GM23338 (cell line): Measurements from ENCODE around the gene TM9SF2. TPM values are rescaled to one million over a fixed set of nuclear protein-coding genes. Genes with fewer than 3 reads are reported as not detected.

Experiments used
- ATAC-seq: fragments of 200-7000 bp; cut with Tn5 transposase; 3 replicates; pipeline ENCODE4 v1.9.1; 2020
- DNase-seq: peaks from one replicate; pipeline ENCODE4 v3.0.0-alpha.2; 2015; ENCODE audit warnings: low spot score
- H2AFZ ChIP-seq: fragments of 200-600 bp; sonication (generic); 2 replicates; pipeline ENCODE4 v1.8.0; 2016; ENCODE audit warnings: antibody characterized with exemption, mild to moderate bottlenecking, moderate library complexity
- H3F3A ChIP-seq: fragments of 200-600 bp; sonication (generic); replicated peaks from 2 replicates; pipeline ENCODE4 v1.8.0; 2017; ENCODE audit warnings: antibody characterized with exemption, mixed run types, low read depth
- H3K27ac ChIP-seq: fragments of 200-600 bp; sonication (generic); 2 replicates; pipeline ENCODE4 v1.6.1; 2016; ENCODE audit warnings: low read depth
- H3K27me3 ChIP-seq: fragments of 200-600 bp; sonication (generic); 2 replicates; pipeline ENCODE4 v1.8.0; 2016; ENCODE audit warnings: mild to moderate bottlenecking, mixed run types, moderate library complexity; ENCODE audit not compliant: insufficient read depth
- H3K36me3 ChIP-seq: fragments of 200-600 bp; sonication (generic); 2 replicates; pipeline ENCODE4 v1.8.0; 2016; ENCODE audit warnings: mild to moderate bottlenecking; ENCODE audit not compliant: insufficient read depth
- H3K4me1 ChIP-seq: fragments of 200-600 bp; sonication (generic); 2 replicates; pipeline ENCODE4 v1.8.0; 2016; ENCODE audit warnings: mild to moderate bottlenecking, moderate library complexity; ENCODE audit not compliant: insufficient read depth
- H3K4me2 ChIP-seq: fragments of 200-600 bp; sonication (generic); 2 replicates; pipeline ENCODE4 v1.7.1; 2017; ENCODE audit warnings: mixed run types
- H3K4me3 ChIP-seq: fragments of 200-600 bp; sonication (generic); 2 replicates; pipeline ENCODE4 v1.6.1; 2016; ENCODE audit warnings: mixed run types
- H3K79me2 ChIP-seq: fragments of 200-600 bp; sonication (generic); replicated peaks from 2 replicates; pipeline ENCODE4 v1.8.0; 2017; ENCODE audit warnings: mild to moderate bottlenecking; ENCODE audit not compliant: insufficient read depth
- H3K9me2 ChIP-seq: fragments of 200-600 bp; sonication (generic); 2 replicates; pipeline ENCODE4 v1.8.0; 2017; ENCODE audit not compliant: insufficient read depth
- H4K20me1 ChIP-seq: fragments of 200-600 bp; sonication (generic); replicated peaks from 2 replicates; pipeline ENCODE4 v1.8.0; 2017; ENCODE audit warnings: mild to moderate bottlenecking; ENCODE audit not compliant: insufficient read depth
- H3K27ac Mint-ChIP-seq: 2 replicates; pipeline ENCODE4 v1.8.0; 2020; ENCODE audit warnings: inconsistent platforms, mild to moderate bottlenecking, moderate library complexity, mixed read lengths
- H3K27me3 Mint-ChIP-seq: 3 replicates; pipeline ENCODE4 v1.8.0; 2022; ENCODE audit warnings: low read depth, mild to moderate bottlenecking, moderate library complexity, mixed read lengths, inconsistent platforms; ENCODE audit not compliant: insufficient read depth, poor library complexity
- H3K36me3 Mint-ChIP-seq: 3 replicates; pipeline ENCODE4 v1.8.0; 2021; ENCODE audit warnings: low read depth, mild to moderate bottlenecking, inconsistent platforms, moderate library complexity, mixed read lengths
- H3K4me1 Mint-ChIP-seq: 3 replicates; pipeline ENCODE4 v1.8.0; 2020; ENCODE audit warnings: mild to moderate bottlenecking, inconsistent platforms, mixed read lengths
- H3K4me3 Mint-ChIP-seq: 3 replicates; pipeline ENCODE4 v1.8.0; 2021; ENCODE audit warnings: moderate library complexity, mild to moderate bottlenecking, inconsistent platforms, mixed read lengths
- H3K9me3 Mint-ChIP-seq: 3 replicates; pipeline ENCODE4 v1.8.0; 2020; ENCODE audit warnings: moderate library complexity, mild to moderate bottlenecking, inconsistent platforms, mixed read lengths
- EZH2 ChIP-seq: fragments of 200-600 bp; sonication (generic); IDR thresholded peaks from one replicate; pipeline ENCODE4 v1.8.0; 2017; ENCODE audit warnings: antibody characterized with exemption, mild to moderate bottlenecking, low read depth; ENCODE audit not compliant: unreplicated experiment
- EZH2phosphoT487 ChIP-seq: fragments of 200-600 bp; sonication (generic); IDR thresholded peaks from one replicate; pipeline ENCODE4 v1.8.1; 2018; ENCODE audit warnings: antibody characterized with exemption; ENCODE audit not compliant: unreplicated experiment
- JUNB ChIP-seq: IDR thresholded peaks from one replicate; pipeline ENCODE4 v1.6.1; 2016; ENCODE audit warnings: antibody characterized with exemption; ENCODE audit not compliant: unreplicated experiment
- REST ChIP-seq: IDR thresholded peaks from one replicate; pipeline ENCODE4 v1.6.1; 2018; ENCODE audit warnings: antibody characterized with exemption; ENCODE audit not compliant: unreplicated experiment
- ZNF114 ChIP-seq: fragments of 250-450 bp; sonication (Bioruptor Pico); IDR thresholded peaks from 2 replicates; pipeline ENCODE4 v1.5.0; 2020; ENCODE audit warnings: mild to moderate bottlenecking, moderate library complexity
- ZNF331 ChIP-seq: fragments of 250-450 bp; sonication (Bioruptor Pico); IDR thresholded peaks from 2 replicates; pipeline ENCODE4 v1.5.0; 2020; ENCODE audit warnings: low read depth, mild to moderate bottlenecking, moderate library complexity
- polyA plus RNA-seq: library from polyadenylated mRNA; unstranded; fragments of >200 nt; fragmentation: Nextera tagmentation; extraction: Ambion mirVana; gene quantifications from 2 replicates; pipeline ENCODE4 v1.2.1, GENCODE V29; 2016
- total RNA-seq: library from RNA; depleted of rRNA; stranded (reverse); fragments of >200 nt; shearing (Covaris generic); gene quantifications from 2 replicates; pipeline ENCODE4 v1.2.3, GENCODE V29; 2014
- TF ChIP-seq, protein P1 (sequence below), 2 experiments: fragments of 200-600 bp in 1 of 2; sonication (generic) in 1 of 2; conservative IDR thresholded peaks; 2 replicates each; pipeline versions ENCODE4 v1.5.1 to v1.6.1; 2016 to 2017; ENCODE audit warnings: antibody characterized with exemption in 2 of 2, low read depth in 2 of 2, mild to moderate bottlenecking in 2 of 2, moderate library complexity in 1 of 2
- TF ChIP-seq, protein P2 (sequence below): fragments of 250-450 bp; sonication (Bioruptor Pico); IDR thresholded peaks from 2 replicates; pipeline ENCODE4 v1.5.0; 2020; ENCODE audit warnings: mild to moderate bottlenecking, moderate library complexity

TM9SF2 gene
- total and polyA plus RNA-seq, 2 experiments from 2014 or later, result 50.5 to 115 TPM

DNA sequence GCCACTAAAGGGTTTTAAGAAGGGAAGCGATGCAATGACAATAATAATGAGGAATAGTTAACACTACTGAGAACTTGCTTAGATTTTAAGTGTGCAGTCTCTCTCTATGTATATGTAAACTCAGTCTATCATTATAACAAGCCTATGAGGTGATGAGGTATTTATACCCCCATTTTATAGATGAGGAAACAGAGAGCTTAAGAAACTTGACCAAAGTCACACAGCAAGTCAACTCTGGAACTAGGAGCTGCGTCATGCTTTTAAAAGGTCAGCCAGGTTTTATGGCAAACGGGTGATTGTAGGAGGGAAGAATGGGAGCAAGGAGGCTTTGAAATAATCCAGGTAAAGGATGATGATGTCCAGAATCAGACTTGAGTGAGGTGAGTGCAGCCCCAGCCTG, 103.4 kb downstream of the TM9SF2 start:
- H3F3A ChIP-seq, result peaks cover 10% of the 10 kb centered on the region
- ATAC-seq (no peak), DNase-seq (no peak)
- Mint-ChIP-seq H3K27ac (no peak overlapping the region), H3K27me3 (no peaks in the 10 kb centered on the region), H3K36me3 (peaks cover 10% of the 10 kb centered on the region; the same call in 2 of the 3 replicates), H3K9me3 (no peaks in the 10 kb centered on the region; the same call in 2 of the 3 replicates), H3K4me3 (no peak overlapping the region), H3K4me1 (peaks cover 26% of the 10 kb centered on the region)
- no peaks in the 10 kb centered on the region for H4K20me1 ChIP-seq
- TF ChIP-seq EZH2phosphoT487, result no peak
- H3K27ac ChIP-seq, result no peak overlapping the region
- H3K9me2 ChIP-seq, result no peaks in the 10 kb centered on the region
- H3K36me3 ChIP-seq, result no peaks in the 10 kb centered on the region
- no peaks in the 10 kb centered on the region for H3K27me3 ChIP-seq
- no peak overlapping the region for H3K4me2 ChIP-seq
- no peak overlapping the region for H3K4me3 ChIP-seq
- H2AFZ ChIP-seq, result no peak overlapping the region
- no peaks in the 10 kb centered on the region for H3K79me2 ChIP-seq
- peaks cover 17% of the 10 kb centered on the region for H3K4me1 ChIP-seq

DNA sequence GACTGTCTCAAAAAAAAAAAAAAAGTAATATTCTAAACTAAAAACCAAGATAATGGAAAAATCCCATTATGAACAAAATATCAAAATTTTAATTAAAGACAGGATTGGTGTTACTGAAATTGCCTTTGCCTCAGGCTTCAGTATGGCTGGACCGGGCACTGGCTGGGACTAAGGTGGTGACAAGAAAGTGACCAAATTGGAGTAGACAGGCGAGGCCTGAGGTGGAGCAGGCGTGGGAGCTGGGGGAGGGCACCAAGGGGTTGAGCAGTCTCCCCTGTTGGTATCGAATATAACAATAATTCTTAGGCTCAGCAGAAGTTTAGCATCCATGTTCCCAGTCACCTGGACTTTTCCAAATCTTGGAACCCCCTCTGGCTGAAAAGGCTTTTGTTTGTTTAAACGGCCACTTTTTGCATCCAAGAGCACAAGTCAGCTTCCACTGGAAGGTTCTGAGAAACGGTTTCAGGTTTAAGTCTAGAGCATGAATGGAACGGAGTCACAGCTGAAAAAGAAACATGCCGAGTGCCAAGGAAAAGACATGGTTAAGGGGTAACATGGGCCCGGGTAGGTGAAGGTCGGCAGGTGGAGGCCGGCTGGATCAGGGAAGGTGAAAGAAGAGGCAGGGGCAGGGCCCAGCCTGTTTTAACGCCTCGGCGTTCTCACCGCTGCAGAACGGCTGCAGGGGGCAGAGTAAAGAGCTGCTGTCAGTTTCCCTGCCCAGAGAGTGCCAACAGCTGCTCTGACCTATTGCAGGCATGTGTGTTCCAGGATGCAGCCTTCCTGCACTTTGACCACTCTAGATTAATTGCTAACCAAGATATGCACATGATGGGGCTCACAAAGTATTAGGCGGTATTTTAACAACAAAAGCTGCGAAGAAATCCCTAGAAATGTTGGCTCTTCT, 104.4 kb downstream of the TM9SF2 start:
- H3K27me3 Mint-ChIP-seq, result no peaks in the 10 kb centered on the region
- H3K27ac ChIP-seq, result no peak overlapping the region
- ATAC-seq (peak; percentile 81), DNase-seq (peak; percentile 75)
- H3K27me3 ChIP-seq, result no peaks in the 10 kb centered on the region
- H3K27ac Mint-ChIP-seq, result no peak overlapping the region
- peak overlapping the region; percentile 69 for H3K4me3 ChIP-seq
- no peaks in the 10 kb centered on the region for H3K36me3 ChIP-seq
- peaks cover 14% of the 10 kb centered on the region for H3K4me1 ChIP-seq
- H3K36me3 Mint-ChIP-seq, result peaks cover 13% of the 10 kb centered on the region; the same call in 2 of the 3 replicates
- no peaks in the 10 kb centered on the region for H4K20me1 ChIP-seq
- peaks cover 21% of the 10 kb centered on the region for H3K4me1 Mint-ChIP-seq
- TF ChIP-seq REST (no peak), ZNF331 (CRISPR knock-in tag) (peak; percentile 18; the same call in 1 of the 2 replicates), EZH2phosphoT487 (no peak), EZH2 (no peak), ZNF114 (CRISPR knock-in tag) (no peak), JUNB (no peak)
- TF ChIP-seq, protein P1, sequence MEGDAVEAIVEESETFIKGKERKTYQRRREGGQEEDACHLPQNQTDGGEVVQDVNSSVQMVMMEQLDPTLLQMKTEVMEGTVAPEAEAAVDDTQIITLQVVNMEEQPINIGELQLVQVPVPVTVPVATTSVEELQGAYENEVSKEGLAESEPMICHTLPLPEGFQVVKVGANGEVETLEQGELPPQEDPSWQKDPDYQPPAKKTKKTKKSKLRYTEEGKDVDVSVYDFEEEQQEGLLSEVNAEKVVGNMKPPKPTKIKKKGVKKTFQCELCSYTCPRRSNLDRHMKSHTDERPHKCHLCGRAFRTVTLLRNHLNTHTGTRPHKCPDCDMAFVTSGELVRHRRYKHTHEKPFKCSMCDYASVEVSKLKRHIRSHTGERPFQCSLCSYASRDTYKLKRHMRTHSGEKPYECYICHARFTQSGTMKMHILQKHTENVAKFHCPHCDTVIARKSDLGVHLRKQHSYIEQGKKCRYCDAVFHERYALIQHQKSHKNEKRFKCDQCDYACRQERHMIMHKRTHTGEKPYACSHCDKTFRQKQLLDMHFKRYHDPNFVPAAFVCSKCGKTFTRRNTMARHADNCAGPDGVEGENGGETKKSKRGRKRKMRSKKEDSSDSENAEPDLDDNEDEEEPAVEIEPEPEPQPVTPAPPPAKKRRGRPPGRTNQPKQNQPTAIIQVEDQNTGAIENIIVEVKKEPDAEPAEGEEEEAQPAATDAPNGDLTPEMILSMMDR (conservative IDR thresholded peaks at IDR 0.05; ENCODE audit: low read depth in 2 of 2), result peak; percentile 29 to 47; a peak in 3 of 4 replicates
- TF ChIP-seq, protein P2, sequence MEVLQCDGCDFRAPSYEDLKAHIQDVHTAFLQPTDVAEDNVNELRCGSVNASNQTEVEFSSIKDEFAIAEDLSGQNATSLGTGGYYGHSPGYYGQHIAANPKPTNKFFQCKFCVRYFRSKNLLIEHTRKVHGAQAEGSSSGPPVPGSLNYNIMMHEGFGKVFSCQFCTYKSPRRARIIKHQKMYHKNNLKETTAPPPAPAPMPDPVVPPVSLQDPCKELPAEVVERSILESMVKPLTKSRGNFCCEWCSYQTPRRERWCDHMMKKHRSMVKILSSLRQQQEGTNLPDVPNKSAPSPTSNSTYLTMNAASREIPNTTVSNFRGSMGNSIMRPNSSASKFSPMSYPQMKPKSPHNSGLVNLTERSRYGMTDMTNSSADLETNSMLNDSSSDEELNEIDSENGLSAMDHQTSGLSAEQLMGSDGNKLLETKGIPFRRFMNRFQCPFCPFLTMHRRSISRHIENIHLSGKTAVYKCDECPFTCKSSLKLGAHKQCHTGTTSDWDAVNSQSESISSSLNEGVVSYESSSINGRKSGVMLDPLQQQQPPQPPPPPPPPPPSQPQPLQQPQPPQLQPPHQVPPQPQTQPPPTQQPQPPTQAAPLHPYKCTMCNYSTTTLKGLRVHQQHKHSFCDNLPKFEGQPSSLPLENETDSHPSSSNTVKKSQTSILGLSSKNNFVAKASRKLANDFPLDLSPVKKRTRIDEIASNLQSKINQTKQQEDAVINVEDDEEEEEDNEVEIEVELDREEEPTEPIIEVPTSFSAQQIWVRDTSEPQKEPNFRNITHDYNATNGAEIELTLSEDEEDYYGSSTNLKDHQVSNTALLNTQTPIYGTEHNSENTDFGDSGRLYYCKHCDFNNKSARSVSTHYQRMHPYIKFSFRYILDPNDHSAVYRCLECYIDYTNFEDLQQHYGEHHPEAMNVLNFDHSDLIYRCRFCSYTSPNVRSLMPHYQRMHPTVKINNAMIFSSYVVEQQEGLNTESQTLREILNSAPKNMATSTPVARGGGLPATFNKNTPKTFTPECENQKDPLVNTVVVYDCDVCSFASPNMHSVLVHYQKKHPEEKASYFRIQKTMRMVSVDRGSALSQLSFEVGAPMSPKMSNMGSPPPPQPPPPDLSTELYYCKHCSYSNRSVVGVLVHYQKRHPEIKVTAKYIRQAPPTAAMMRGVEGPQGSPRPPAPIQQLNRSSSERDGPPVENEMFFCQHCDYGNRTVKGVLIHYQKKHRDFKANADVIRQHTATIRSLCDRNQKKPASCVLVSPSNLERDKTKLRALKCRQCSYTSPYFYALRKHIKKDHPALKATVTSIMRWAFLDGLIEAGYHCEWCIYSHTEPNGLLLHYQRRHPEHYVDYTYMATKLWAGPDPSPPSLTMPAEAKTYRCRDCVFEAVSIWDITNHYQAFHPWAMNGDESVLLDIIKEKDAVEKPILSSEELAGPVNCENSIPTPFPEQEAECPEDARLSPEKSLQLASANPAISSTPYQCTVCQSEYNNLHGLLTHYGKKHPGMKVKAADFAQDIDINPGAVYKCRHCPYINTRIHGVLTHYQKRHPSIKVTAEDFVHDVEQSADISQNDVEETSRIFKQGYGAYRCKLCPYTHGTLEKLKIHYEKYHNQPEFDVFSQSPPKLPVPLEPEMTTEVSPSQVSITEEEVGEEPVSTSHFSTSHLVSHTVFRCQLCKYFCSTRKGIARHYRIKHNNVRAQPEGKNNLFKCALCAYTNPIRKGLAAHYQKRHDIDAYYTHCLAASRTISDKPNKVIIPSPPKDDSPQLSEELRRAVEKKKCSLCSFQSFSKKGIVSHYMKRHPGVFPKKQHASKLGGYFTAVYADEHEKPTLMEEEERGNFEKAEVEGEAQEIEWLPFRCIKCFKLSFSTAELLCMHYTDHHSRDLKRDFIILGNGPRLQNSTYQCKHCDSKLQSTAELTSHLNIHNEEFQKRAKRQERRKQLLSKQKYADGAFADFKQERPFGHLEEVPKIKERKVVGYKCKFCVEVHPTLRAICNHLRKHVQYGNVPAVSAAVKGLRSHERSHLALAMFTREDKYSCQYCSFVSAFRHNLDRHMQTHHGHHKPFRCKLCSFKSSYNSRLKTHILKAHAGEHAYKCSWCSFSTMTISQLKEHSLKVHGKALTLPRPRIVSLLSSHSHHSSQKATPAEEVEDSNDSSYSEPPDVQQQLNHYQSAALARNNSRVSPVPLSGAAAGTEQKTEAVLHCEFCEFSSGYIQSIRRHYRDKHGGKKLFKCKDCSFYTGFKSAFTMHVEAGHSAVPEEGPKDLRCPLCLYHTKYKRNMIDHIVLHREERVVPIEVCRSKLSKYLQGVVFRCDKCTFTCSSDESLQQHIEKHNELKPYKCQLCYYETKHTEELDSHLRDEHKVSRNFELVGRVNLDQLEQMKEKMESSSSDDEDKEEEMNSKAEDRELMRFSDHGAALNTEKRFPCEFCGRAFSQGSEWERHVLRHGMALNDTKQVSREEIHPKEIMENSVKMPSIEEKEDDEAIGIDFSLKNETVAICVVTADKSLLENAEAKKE (CRISPR knock-in tag), result no peak
- no peaks in the 10 kb centered on the region; the same call in 2 of the 3 replicates for H3K9me3 Mint-ChIP-seq
- peaks cover 10% of the 10 kb centered on the region for H3F3A ChIP-seq
- H3K79me2 ChIP-seq, result no peaks in the 10 kb centered on the region; the same call in 1 of the 2 replicates
- H3K9me2 ChIP-seq, result no peaks in the 10 kb centered on the region
- peak overlapping the region; percentile 76 for H3K4me3 Mint-ChIP-seq
- H2AFZ ChIP-seq, result peak overlapping the region; percentile 99
- H3K4me2 ChIP-seq, result peak overlapping the region; percentile 90
